ENCODE measurements around the gene KANK4.

The KANK4 gene

GRCh38 chr1:62318756-62319544, at the start of gene KANK4:
TSS of gene KANK4 (minus strand) at chr1:62319434. CDS start at chr1:62281564, 37,870 bp downstream.
- DNase-seq = no peak

GRCh38 chr1:62368989-62369388, 49.8 kb upstream of the KANK4 start:
- DNase-seq = no peak

GRCh38 chr1:62367005-62367557, 47.8 kb upstream of the KANK4 start:
- no peak for DNase-seq

- DNase-seq = no peak
Observed at GRCh38 chr1:62364721-62365120, 45.5 kb upstream of the KANK4 start.

GRCh38 chr1:62362926-62363325, 43.7 kb upstream of the KANK4 start:
- DNase-seq = no peak

GRCh38 chr1:62362061-62362917, 43.1 kb upstream of the KANK4 start:
- DNase-seq = no peak

- no peak for DNase-seq
Observed at GRCh38 chr1:62361431-62361830, 42.2 kb upstream of the KANK4 start.

- DNase-seq = no peak
Observed at GRCh38 chr1:62358665-62359373, 39.6 kb upstream of the KANK4 start.

- DNase-seq = no peak
Observed at GRCh38 chr1:62357916-62358315, 38.7 kb upstream of the KANK4 start.

GRCh38 chr1:62356257-62356835, 37.1 kb upstream of the KANK4 start:
- DNase-seq = peak; percentile 53

- DNase-seq = no peak
Observed at GRCh38 chr1:62355095-62355494, 35.9 kb upstream of the KANK4 start.

GRCh38 chr1:62353853-62354252, 34.6 kb upstream of the KANK4 start:
- DNase-seq = no peak

- no peak for DNase-seq
Observed at GRCh38 chr1:62352387-62352786, 33.2 kb upstream of the KANK4 start.

GRCh38 chr1:62349470-62350233, 30.4 kb upstream of the KANK4 start:
- DNase-seq = no peak

- DNase-seq = no peak
Observed at GRCh38 chr1:62346886-62347285, 27.7 kb upstream of the KANK4 start.

GRCh38 chr1:62343911-62344310, 24.7 kb upstream of the KANK4 start:
- no peak for DNase-seq

- DNase-seq = no peak
Observed at GRCh38 chr1:62342270-62342669, 23.0 kb upstream of the KANK4 start.

- no peak for DNase-seq
Observed at GRCh38 chr1:62341615-62342014, 22.4 kb upstream of the KANK4 start.

GRCh38 chr1:62341089-62341488, 21.9 kb upstream of the KANK4 start:
- DNase-seq = no peak

GRCh38 chr1:62337706-62338631, 18.7 kb upstream of the KANK4 start:
- no peak for DNase-seq
